GM10266 (cell line): Measurements from ENCODE around the gene FBXL17.

Source experiments
- DNase-seq: peaks from one replicate; pipeline ENCODE4 v3.0.0; 2012; ENCODE audit errors: extremely low spot score
- CTCF ChIP-seq: IDR thresholded peaks from 2 replicates; pipeline ENCODE4 v1.5.1; 2012; ENCODE audit warnings: mild to moderate bottlenecking, low read depth; ENCODE audit not compliant: control insufficient read depth, insufficient read depth; ENCODE audit errors: missing control alignments

FBXL17 gene

GRCh38 chr5:107824821-107825220 lies 557.1 kb downstream of the FBXL17 start:
- no peak for TF ChIP-seq CTCF
- no peak for DNase-seq

- TF ChIP-seq CTCF, result no peak
- no peak for DNase-seq
Measured at GRCh38 chr5:107821288-107821687, 560.6 kb downstream of the FBXL17 start.

DNA sequence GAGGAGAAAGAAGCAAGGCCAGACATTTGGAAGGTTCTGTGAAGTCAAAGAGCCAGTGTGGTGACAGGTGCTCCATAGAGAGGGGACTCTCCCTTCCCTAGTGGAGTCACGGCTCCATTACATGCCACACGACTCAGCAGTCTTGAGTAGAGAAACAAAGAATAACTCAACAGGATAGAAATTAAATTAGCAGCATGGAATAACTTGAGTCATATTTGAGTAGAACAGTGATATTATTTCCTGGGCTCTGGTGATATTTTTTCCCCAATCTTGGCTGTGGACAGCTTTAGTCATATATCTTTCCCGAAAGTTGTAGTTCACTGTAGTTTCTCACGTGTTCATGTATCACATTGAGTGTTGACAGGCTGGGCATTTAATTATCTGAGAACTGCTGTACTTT lies 561.5 kb downstream of the FBXL17 start:
- DNase-seq, result no peak
- TF ChIP-seq CTCF, result no peak

GRCh38 chr5:107817951-107818350 lies 563.9 kb downstream of the FBXL17 start:
- no peak for DNase-seq
- no peak for TF ChIP-seq CTCF

GRCh38 chr5:107817436-107817835 lies 564.5 kb downstream of the FBXL17 start:
- no peak for DNase-seq
- no peak for TF ChIP-seq CTCF

DNA sequence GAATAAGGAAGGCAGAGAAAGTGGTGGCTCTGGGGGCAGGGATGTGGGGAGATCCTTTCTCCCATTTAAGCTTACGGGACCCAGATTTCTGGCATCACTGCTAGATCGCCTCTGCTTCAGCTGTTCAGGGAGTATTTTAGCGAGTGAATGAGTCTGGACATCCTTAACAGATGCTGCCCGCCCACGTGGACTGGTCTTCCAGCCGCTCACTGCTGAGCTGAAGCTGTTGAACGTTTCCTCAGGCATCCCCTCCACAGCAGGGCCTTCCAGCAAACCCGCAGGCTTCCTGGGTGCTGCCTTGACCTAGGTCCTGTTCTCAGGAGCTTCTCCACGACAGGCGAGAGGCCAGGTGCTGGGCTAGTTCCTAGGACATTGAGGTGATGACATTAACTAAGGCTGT lies 566.8 kb downstream of the FBXL17 start:
- no peak for TF ChIP-seq CTCF
- no peak for DNase-seq

GRCh38 chr5:107814183-107814827 lies 567.6 kb downstream of the FBXL17 start:
- DNase-seq, result no peak
- no peak for TF ChIP-seq CTCF
